ENCODE results near the gene KCNIP3. TPM values are rescaled to one million over a fixed set of nuclear protein-coding genes. Genes with fewer than 3 reads are reported as not detected.
A peak's percentile ranks its signal among the peaks of the same experiment; 100 is the strongest.

Gene KCNIP3
- total RNA-seq, 1 donor from 2014 or later: 3.8 TPM

- peak; percentile 95 for DNase-seq (ENCODE audit: low spot score)
These were observed 48.5 kb downstream of the KCNIP3 start for GRCh38 chr2:95345563-95346230.

- peak; percentile 90 for DNase-seq (ENCODE audit: low spot score)
These were observed 49.1 kb downstream of the KCNIP3 start for GRCh38 chr2:95346231-95346737.

- DNase-seq (ENCODE audit: low spot score): peak; percentile 84
These were observed 49.9 kb downstream of the KCNIP3 start for GRCh38 chr2:95346738-95347671.

GRCh38 chr2:95347681-95348608 lies 50.8 kb downstream of the KCNIP3 start:
- peak; percentile 84 for DNase-seq (ENCODE audit: low spot score)

- DNase-seq (ENCODE audit: low spot score): peak; percentile 85
These were observed 51.7 kb downstream of the KCNIP3 start for GRCh38 chr2:95348609-95349567.

GRCh38 chr2:95349568-95350322 lies 52.6 kb downstream of the KCNIP3 start:
- peak; percentile 88 for DNase-seq (ENCODE audit: low spot score)

GRCh38 chr2:95350368-95350767 lies 53.2 kb downstream of the KCNIP3 start:
- peak; percentile 73 for DNase-seq (ENCODE audit: low spot score)

- DNase-seq (ENCODE audit: low spot score): peak; percentile 76
These were observed 53.8 kb downstream of the KCNIP3 start for GRCh38 chr2:95350774-95351597.

- DNase-seq (ENCODE audit: low spot score): no peak
These were observed 54.4 kb downstream of the KCNIP3 start for GRCh38 chr2:95351598-95351915.

GRCh38 chr2:95352310-95353054 lies 55.3 kb downstream of the KCNIP3 start:
- peak; percentile 77 for DNase-seq (ENCODE audit: low spot score)

GRCh38 chr2:95353055-95353575 lies 56.0 kb downstream of the KCNIP3 start:
- peak; percentile 88 for DNase-seq (ENCODE audit: low spot score)

GRCh38 chr2:95353613-95354468 lies 56.7 kb downstream of the KCNIP3 start:
- peak; percentile 81 for DNase-seq (ENCODE audit: low spot score)

GRCh38 chr2:95354469-95354901 lies 57.3 kb downstream of the KCNIP3 start:
- peak; percentile 45 for DNase-seq (ENCODE audit: low spot score)

GRCh38 chr2:95354925-95355324 lies 57.8 kb downstream of the KCNIP3 start:
- peak; percentile 60 for DNase-seq (ENCODE audit: low spot score)

GRCh38 chr2:95355486-95355885 lies 58.3 kb downstream of the KCNIP3 start:
- peak; percentile 28 for DNase-seq (ENCODE audit: low spot score)

Data from mesenteric fat pad (tissue), 1 donor.